Mucosa of rectum (tissue), 2 donors: ENCODE data around the gene GJB3.
"Not testable (repeated sequence)": the region's sequence is repeated elsewhere in the genome, so short reads cannot be mapped to it uniquely, and the experiment has no call there.

Experiments used
- H3K27ac ChIP-seq, 2 donors: one replicate each; pipeline ENCODE4 v1.7.0; 2013; ENCODE audit warnings: inconsistent platforms in 2 of 2, low read depth in 2 of 2, low read length in 2 of 2
- H3K27me3 ChIP-seq, 2 donors: one replicate each; pipeline ENCODE4 v1.7.0; 2013; ENCODE audit warnings: low read length in 2 of 2; ENCODE audit not compliant: control insufficient read depth in 2 of 2, insufficient read depth in 2 of 2
- H3K36me3 ChIP-seq, 2 donors: one replicate each; pipeline ENCODE4 v1.7.0; 2013; ENCODE audit warnings: low read length in 2 of 2; ENCODE audit not compliant: control insufficient read depth in 2 of 2, insufficient read depth in 2 of 2
- H3K4me1 ChIP-seq, 2 donors: one replicate each; pipeline ENCODE4 v1.7.0; 2013; ENCODE audit warnings: low read length in 2 of 2, mild to moderate bottlenecking in 1 of 2; ENCODE audit not compliant: control insufficient read depth in 2 of 2, insufficient read depth in 2 of 2
- H3K4me3 ChIP-seq, 2 donors: one replicate each; pipeline ENCODE4 v1.7.0; 2013; ENCODE audit warnings: low read length in 2 of 2
- H3K9ac ChIP-seq, 2 donors: one replicate each; pipeline ENCODE4 v1.7.0; 2013; ENCODE audit warnings: low read length in 2 of 2, low read depth in 1 of 2, mild to moderate bottlenecking in 1 of 2
- H3K9me3 ChIP-seq, 2 donors: one replicate each; pipeline ENCODE4 v1.7.0; 2013; ENCODE audit warnings: low read length in 2 of 2; ENCODE audit not compliant: control insufficient read depth in 2 of 2
- donor health status: healthy.
- donor health status: Normal muscosa, but diverticular disease.

GJB3 gene

GRCh38 chr1:34781071-34781843 is at the start of gene GJB3:
Gene GJB3 (plus strand): TSS chr1:34781214. CDS start chr1:34784763, 3,549 bp downstream.
- Histone ChIP-seq H3K27me3 (peaks cover 10 to 21% of the 10 kb centered on the region in 2 donors), H3K9me3 (no peaks in the 10 kb centered on the region), H3K36me3 (peaks cover 3 to 6% of the 10 kb centered on the region in 2 donors), H3K27ac (peak within 1 kb of the TSS; percentile 84 to 91), H3K4me3 (peak within 1 kb of the TSS; percentile 61 to 62), H3K9ac (peak within 1 kb of the TSS; percentile 47 to 76), H3K4me1 (peaks cover 17 to 23% of the 10 kb centered on the region in 2 donors)

GRCh38 chr1:34732831-34733230 is 48.2 kb upstream of the GJB3 start:
- not testable (repeated sequence) for H3K4me1 ChIP-seq, H3K9me3 ChIP-seq, H3K4me3 ChIP-seq, H3K36me3 ChIP-seq, H3K9ac ChIP-seq, H3K27ac ChIP-seq, H3K27me3 ChIP-seq

GRCh38 chr1:34736692-34737091 is 44.3 kb upstream of the GJB3 start:
- Histone ChIP-seq H3K4me1 (no peaks in the 10 kb centered on the region), H3K27ac (no peak overlapping the region), H3K36me3 (no peaks in the 10 kb centered on the region), H3K4me3 (no peak overlapping the region), H3K9ac (no peak overlapping the region), H3K9me3 (no peaks in the 10 kb centered on the region), H3K27me3 (no peaks in the 10 kb centered on the region)

GRCh38 chr1:34737236-34737635 is 43.8 kb upstream of the GJB3 start:
- H3K36me3 ChIP-seq, H3K9ac ChIP-seq, H3K9me3 ChIP-seq, H3K4me3 ChIP-seq, H3K4me1 ChIP-seq, H3K27ac ChIP-seq, H3K27me3 ChIP-seq: not testable (repeated sequence)

GRCh38 chr1:34739613-34740012 is 41.4 kb upstream of the GJB3 start:
- Histone ChIP-seq H3K27ac (no peak overlapping the region), H3K9me3 (no peaks in the 10 kb centered on the region), H3K4me1 (peaks cover 0 to 3% of the 10 kb centered on the region in 2 donors), H3K36me3 (no peaks in the 10 kb centered on the region), H3K4me3 (no peak overlapping the region), H3K27me3 (no peaks in the 10 kb centered on the region), H3K9ac (no peak overlapping the region)

GRCh38 chr1:34740161-34740868 is 40.7 kb upstream of the GJB3 start:
- Histone ChIP-seq H3K9me3 (no peaks in the 10 kb centered on the region), H3K4me3 (no peak overlapping the region), H3K4me1 (peaks cover 0 to 3% of the 10 kb centered on the region in 2 donors), H3K27ac (no peak overlapping the region), H3K27me3 (no peaks in the 10 kb centered on the region), H3K9ac (no peak overlapping the region), H3K36me3 (no peaks in the 10 kb centered on the region)

- Histone ChIP-seq H3K9ac (no peak overlapping the region), H3K36me3 (no peaks in the 10 kb centered on the region), H3K27me3 (no peaks in the 10 kb centered on the region), H3K4me3 (no peak overlapping the region), H3K4me1 (peaks cover 0 to 3% of the 10 kb centered on the region in 2 donors), H3K27ac (no peak overlapping the region), H3K9me3 (no peaks in the 10 kb centered on the region)
Measured at GRCh38 chr1:34742667-34743270, 38.2 kb upstream of the GJB3 start.

- H3K9ac ChIP-seq: no peak overlapping the region
- no peaks in the 10 kb centered on the region for H3K27me3 ChIP-seq
- H3K4me1 ChIP-seq: peaks cover 0 to 3% of the 10 kb centered on the region in 2 donors
- no peak overlapping the region for H3K4me3 ChIP-seq
- no peak overlapping the region for H3K27ac ChIP-seq
- no peaks in the 10 kb centered on the region for H3K9me3 ChIP-seq
- H3K36me3 ChIP-seq: no peaks in the 10 kb centered on the region
Measured at GRCh38 chr1:34743775-34744174, 37.2 kb upstream of the GJB3 start.

- no peak overlapping the region for H3K4me3 ChIP-seq
- H3K27ac ChIP-seq: no peak overlapping the region
- H3K36me3 ChIP-seq: no peaks in the 10 kb centered on the region
- H3K9ac ChIP-seq: no peak overlapping the region
- H3K4me1 ChIP-seq: peaks cover 0 to 3% of the 10 kb centered on the region in 2 donors
- H3K9me3 ChIP-seq: no peaks in the 10 kb centered on the region
- H3K27me3 ChIP-seq: no peaks in the 10 kb centered on the region
Measured at GRCh38 chr1:34744851-34745250, 36.2 kb upstream of the GJB3 start.

- Histone ChIP-seq H3K9me3 (no peaks in the 10 kb centered on the region), H3K27me3 (no peaks in the 10 kb centered on the region), H3K4me3 (no peak overlapping the region), H3K27ac (no peak overlapping the region), H3K36me3 (no peaks in the 10 kb centered on the region), H3K4me1 (peaks cover 0 to 3% of the 10 kb centered on the region in 2 donors), H3K9ac (no peak overlapping the region)
Measured at GRCh38 chr1:34745666-34746065, 35.3 kb upstream of the GJB3 start.
